NCI-H82 treated with DMSO at 0.1 percent for 48 hours (cell line): Measurements from ENCODE around the gene PIM3.
A peak's percentile ranks its signal among the peaks of the same experiment; 100 is the strongest.

Source experiments
- DNase-seq: peaks from one replicate; lab custom pipeline; 2025; ENCODE audit not compliant: unreplicated experiment; lab: John Stamatoyannopoulos, UW

Gene PIM3

GRCh38 chr22:49942565-49943404 lies 17.8 kb upstream of the PIM3 start:
- DNase-seq: no peak

- DNase-seq: no peak
Observed at GRCh38 chr22:49943405-49943765, 17.2 kb upstream of the PIM3 start.

GRCh38 chr22:49943771-49944398 lies 16.7 kb upstream of the PIM3 start:
- DNase-seq: no peak

GRCh38 chr22:49944399-49944891 lies 16.1 kb upstream of the PIM3 start:
- no peak for DNase-seq

- DNase-seq: peak; percentile 67
Observed at GRCh38 chr22:49945042-49945794, 15.4 kb upstream of the PIM3 start.

- DNase-seq: no peak
Observed at GRCh38 chr22:49946612-49947295, 13.8 kb upstream of the PIM3 start.

DNA sequence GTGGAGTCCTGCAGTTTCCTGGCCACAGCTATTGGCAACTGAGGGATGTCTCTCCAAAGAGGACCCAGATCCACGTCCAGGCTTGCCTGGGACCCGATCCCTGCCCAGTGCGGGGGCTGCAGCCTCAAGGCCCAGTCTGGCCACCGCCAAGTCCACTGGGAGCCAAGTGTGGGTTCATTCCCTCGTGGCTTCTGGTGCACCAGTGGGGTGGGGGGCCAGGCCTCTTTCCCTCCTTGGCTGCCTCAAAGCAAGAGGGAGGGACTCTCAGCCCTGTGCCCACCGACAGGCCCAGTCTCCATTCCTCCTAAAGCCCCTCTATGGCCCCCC lies 13.3 kb upstream of the PIM3 start:
- DNase-seq: no peak

GRCh38 chr22:49948116-49948957 lies 12.2 kb upstream of the PIM3 start:
- DNase-seq: no peak

DNA sequence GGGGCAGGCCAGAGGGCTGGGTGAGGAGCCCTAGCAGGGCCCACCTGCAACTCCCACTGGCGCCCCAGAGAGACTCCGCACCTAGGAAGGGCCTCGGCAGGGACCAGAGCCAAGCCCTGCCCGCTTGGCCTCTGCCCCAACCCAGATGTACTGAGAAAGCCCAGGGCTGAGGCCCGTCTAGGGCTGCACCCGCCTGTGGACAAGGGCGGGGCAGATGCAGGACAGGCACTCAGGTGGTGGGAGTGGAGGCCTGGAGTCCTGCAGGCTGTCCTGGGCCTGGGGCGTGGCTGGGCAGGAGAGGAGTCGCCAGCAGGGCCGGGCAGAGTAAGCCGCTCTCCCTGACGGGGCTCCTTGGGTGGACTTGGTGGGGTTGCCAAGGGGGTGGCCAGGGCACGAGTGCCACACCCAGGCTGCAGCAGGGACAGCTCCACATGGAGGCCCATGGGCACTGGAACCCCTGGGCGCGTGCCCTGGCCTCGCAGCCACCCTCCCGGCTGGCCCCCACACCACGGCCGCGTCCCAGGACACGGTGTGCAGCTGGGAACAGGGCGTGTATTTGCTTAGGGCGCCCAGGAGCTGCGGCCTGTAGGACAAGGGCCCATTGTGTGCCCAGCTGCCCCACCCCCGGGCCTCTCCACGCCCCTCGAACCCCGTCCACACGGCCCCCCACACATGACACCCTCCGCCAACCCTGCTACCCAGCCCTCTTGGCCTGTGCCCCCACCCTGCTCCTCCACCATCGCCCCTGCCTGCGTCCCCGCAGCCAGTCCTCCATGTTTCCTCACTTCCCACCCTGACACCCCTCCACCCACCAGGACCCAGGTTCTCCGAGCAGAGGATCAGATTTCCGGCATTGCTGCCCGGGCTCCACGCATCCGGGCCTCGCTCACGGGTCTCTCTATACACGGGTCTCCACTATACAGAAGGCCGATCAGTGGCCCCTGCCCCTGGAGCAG lies 11.3 kb upstream of the PIM3 start:
- no peak for DNase-seq

GRCh38 chr22:49949914-49950292 lies 10.7 kb upstream of the PIM3 start:
- no peak for DNase-seq

DNA sequence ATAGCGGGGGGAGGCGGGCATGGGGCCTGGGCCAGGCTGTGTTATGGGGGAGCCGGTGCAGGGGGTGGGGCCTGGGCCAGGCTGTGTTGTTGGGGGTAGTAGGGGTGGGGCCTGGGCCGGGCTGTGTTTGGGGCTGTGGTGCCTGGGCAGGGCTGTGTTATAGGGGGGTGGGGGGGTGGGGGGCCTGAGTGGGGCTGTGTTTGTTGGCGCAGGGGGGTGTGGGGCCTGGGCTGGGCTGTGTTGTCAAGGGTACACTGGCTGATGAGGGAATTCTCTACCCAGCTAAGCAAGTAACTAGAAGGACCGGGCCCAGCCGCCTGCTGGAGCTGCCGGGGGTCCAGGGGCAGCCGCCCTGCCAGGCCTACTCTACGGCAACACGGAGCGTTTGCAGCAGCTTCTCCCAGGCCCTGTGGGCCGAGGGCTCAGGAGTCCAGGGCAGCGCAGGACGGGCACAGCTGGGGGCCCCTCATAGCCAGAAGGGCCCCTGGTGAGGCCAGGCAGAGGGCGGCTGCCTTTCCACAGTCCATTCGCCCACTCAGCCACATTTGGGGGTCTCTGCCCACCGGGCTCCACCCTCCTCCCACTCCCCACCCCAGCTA lies 10.1 kb upstream of the PIM3 start:
- no peak for DNase-seq

DNA sequence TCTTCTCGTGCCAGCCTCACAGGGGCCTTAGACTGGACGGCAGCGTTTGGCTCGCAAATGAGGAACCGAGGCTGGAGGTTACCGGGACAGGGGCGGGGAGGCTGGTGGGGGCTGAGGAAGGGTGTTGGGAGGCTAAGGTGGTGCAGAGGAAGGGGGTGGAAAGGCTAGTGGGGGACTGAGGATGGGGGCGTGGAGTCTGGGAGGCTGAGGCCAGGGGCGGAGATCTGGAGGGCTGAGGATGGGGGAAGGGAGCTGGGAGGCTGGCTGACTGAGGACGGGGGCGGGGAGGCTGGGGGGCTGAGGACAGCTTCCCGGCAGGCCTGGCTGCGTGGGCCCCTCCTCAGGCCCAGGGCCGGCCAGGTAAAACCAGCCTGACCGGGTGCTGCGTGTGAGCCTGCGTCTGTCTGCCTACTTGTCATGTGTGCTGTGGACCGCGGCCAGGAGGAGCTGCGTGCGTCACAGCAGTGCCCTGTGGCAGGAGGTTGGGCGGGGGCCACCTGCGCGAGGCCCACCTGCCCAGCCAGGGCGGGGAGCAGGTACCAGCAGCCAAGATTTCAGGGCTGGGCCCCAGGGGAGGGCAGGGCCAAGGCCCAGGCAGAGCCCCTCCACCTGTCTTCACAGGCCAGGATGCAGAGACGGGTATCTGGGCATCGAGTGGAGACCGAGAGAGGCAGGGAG lies 9.4 kb upstream of the PIM3 start:
- no peak for DNase-seq

DNA sequence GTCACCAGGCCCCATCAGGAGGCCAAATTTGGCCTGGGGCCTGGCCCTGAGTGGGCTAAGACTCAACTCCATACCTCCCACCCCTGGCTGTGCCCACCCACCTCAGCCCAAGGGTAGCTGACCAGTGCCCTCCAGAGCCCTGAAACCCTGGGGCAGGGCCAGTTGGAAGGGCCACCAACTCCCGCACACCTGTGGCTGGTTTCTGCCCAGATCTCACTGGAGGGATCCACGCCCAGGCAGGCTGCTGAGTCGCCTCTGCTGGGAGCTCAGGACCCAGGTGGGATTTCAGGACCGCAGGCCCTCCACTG lies 8.9 kb upstream of the PIM3 start:
- DNase-seq: no peak

DNA sequence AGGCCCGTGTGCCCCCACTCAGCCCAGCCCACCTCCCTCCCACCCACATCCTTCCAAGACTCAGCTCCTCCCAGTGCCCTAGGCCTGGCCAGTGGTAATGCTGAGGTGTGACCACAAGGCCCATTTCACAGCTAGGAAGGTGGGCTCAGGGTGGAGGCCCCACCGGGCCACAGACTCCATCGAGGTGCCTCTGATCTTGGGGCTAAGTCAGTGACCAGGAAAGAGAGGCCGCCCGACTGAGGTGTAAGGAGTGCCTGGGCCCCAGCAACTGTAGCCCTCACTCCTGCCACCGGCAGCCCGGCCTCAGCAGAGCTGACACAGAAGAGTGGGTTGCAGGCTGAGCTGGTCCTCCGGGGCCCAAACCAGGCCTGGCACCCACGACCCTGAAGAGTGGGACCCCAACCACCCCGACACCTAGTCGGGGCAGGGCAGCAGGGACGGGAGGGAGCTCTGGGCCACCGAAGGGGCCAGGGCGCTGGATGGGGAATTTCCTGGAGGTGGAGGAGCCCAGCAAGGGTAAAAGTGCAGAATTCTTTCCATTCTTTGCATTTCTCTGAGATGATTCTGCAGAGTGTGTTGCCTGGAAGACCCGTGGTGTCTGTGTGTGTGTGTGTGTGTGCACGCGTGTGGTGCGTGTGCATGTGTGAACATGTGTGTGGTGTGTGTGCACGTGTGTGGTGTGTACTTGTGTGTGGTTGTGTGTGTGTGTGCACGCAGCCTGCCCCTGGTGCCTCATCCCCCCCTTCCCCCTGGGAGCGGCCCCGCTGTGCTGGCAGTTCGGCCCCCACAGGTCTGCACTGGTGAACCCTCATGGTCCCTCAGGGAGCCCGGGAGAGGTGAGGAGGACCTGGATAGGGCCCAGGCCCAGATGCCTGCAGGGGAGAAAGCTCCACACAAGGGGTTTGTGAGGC lies 8.3 kb upstream of the PIM3 start:
- no peak for DNase-seq

DNA sequence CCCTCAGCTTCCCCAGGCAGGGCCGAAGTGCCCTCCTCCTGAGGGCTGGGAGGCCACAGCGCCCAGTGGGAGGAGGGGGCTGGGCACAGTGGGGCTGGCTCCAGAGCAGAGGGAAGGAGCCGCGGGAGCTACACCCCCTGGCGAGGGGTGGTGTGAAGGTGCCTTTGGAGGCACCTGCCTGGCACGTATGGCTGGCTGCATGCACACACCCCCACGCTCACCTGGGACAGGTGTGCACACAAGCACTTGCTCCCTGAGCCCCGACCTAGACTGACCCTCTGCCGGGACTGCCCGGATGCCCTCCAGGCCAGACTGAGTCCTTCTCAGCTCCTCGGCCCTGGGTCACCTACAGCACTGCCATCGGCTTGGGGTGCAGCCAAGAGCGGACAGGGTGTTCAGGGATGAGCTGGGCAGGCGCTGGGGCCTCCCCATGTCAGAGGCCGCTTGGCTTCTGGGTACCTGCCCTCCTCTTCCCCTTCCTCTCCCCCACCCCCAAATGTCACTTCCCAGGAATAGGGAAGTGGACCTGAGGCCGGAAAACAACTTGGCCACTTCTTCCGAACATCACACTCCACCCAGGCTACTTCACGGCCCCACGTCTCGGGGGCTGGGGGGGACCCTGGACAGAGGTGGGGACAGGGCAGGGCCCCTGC lies 7.4 kb upstream of the PIM3 start:
- no peak for DNase-seq

GRCh38 chr22:49953680-49954344 lies 6.8 kb upstream of the PIM3 start:
- DNase-seq: no peak

- DNase-seq: no peak
Observed at GRCh38 chr22:49954354-49954753, 6.2 kb upstream of the PIM3 start.
